Stomach (tissue), 9 donors: Measurements from ENCODE around the gene PSMD13. TPM values are rescaled to one million over a fixed set of nuclear protein-coding genes. Genes with fewer than 3 reads are reported as not detected.
A peak's percentile ranks its signal among the peaks of the same experiment; 100 is the strongest.
"Not testable (repeated sequence)": the region's sequence is repeated elsewhere in the genome, so short reads cannot be mapped to it uniquely, and the experiment has no call there.

Source experiments
- DNase-seq, 2 donors: peaks; one replicate each; pipeline versions ENCODE4 v3.0.0 to v3.0.0-alpha.2; 2013 to 2019
- H3K27ac ChIP-seq, 5 donors: fragments of 200-600 bp in 4 of 5; sonication (generic) in 4 of 5; one replicate each; pipeline ENCODE4 v1.5.1; 2013 to 2019; ENCODE audit warnings: mild to moderate bottlenecking in 1 of 5, moderate library complexity in 1 of 5
- H3K27me3 ChIP-seq, 3 donors: fragments of 200-600 bp; sonication (generic); one replicate each; pipeline ENCODE4 v1.5.1; 2017 to 2019; ENCODE audit warnings: mixed run types in 1 of 3
- H3K36me3 ChIP-seq, 4 donors: fragments of 200-600 bp; sonication (generic); 1 replicate in 3 of 4; 2 replicates in 1 of 4; pipeline ENCODE4 v1.5.1; 2016 to 2019
- H3K4me1 ChIP-seq, 4 donors: fragments of 200-600 bp; sonication (generic); one replicate each; pipeline ENCODE4 v1.5.1; 2016 to 2019
- H3K4me3 ChIP-seq, 4 donors: fragments of 200-600 bp; sonication (generic) in 3 of 4; one replicate each; pipeline ENCODE4 v1.5.1; 2016 to 2019; ENCODE audit warnings: mild to moderate bottlenecking in 1 of 4
- H3K9me3 ChIP-seq, 4 donors: fragments of 200-600 bp; sonication (generic); one replicate each; pipeline ENCODE4 v1.5.1; 2016 to 2019
- CTCF ChIP-seq, 7 experiments: fragments of 450-650 bp in 4 of 7; fragments of 200-600 bp in 3 of 7; sonication (generic) in 3 of 7; IDR thresholded peaks; one replicate each; pipeline ENCODE4 v1.5.1; 2016 to 2019; ENCODE audit warnings: antibody characterized with exemption in 7 of 7, control low read depth in 2 of 7, mild to moderate bottlenecking in 1 of 7
- EP300 ChIP-seq: sonication (generic); formaldehyde crosslinking; IDR thresholded peaks from one replicate; pipeline ENCODE4 v1.6.1; 2017; ENCODE audit warnings: antibody characterized with exemption
- POLR2A ChIP-seq, 4 donors: fragments of 450-650 bp; IDR thresholded peaks; one replicate each; pipeline ENCODE4 v1.6.1; 2016; ENCODE audit warnings: antibody characterized with exemption in 4 of 4, control low read depth in 2 of 4, mild to moderate bottlenecking in 1 of 4, moderate library complexity in 1 of 4
- POLR2AphosphoS5 ChIP-seq, 3 donors: sonication (generic); formaldehyde crosslinking; IDR thresholded peaks; one replicate each; pipeline ENCODE4 v1.6.1; 2016; ENCODE audit warnings: antibody characterized with exemption in 3 of 3
- WGBS, 5 donors: extraction: QIAGEN DNeasy Blood & Tissue Kit in 3 of 5; methylation state at CpG; one replicate each; pipeline versions ENCODE4 v1.1.5 to v1.1.7; 2013 to 2018; 5-methylcytosine and 5-hydroxymethylcytosine counted together
- intact Hi-C: fragments of 100-400 bp; cut with DNase I; formaldehyde crosslinking; loops from one replicate; pipeline ENCODE4 v1.15.1; 2023; ENCODE audit warnings: low total_unique reads
- polyA plus RNA-seq, 3 donors: library from polyadenylated mRNA; stranded (reverse); fragments of 200-250 nt; gene quantifications; one replicate each; pipeline ENCODE4 v1.2.3, GENCODE V29; 2013
- total RNA-seq, 5 donors: library from RNA; depleted of rRNA; stranded (reverse); fragments of >200 nt; gene quantifications; one replicate each; pipeline versions ENCODE4 v1.1.0 to v1.2.3, GENCODE V29; 2014 to 2016
- donor health status: healthy with polysubstance abuse.
- donor health status: Bipolar disorder and iron deficiency.
- donor health status: healthy.

PSMD13 gene
- total and polyA plus RNA-seq, 8 donors, result 36.2 to 132 (median 111) TPM

DNA sequence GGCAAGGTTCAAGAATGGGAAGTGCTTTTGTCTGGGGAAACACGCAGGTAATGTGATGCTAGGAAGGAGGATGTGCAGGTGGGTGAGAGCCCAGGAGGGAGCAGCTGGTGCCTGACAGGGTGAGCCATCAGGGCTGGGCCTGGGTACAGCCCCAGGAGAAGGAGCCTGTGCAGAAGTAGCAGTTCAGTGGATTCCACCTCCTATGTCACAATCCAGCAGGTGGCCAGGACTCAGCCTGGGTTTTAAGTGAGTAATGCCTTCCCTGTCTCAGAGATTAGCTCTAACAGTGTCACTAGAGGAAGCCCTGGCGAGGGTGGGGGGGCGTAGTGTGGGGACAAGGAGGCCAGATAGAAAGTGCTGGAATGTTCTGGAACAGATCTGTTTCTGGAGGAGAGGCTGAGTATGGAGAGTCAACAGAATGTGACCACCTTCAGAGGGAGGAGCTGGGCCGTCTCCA is 21.2 kb upstream of the PSMD13 start:
- peak in 1 of 2 donors; percentile 18 for DNase-seq
- intact Hi-C loops, result no loop called here
- WGBS, 5 donors, result 63 to 80% (median 76%) methylated on average over 4 of the region's 4 CpGs
- H3K27me3 ChIP-seq, result no peaks in the 10 kb centered on the region
- TF ChIP-seq POLR2A (IDR thresholded peaks at IDR 0.05) (no peak), EP300 (no peak), POLR2AphosphoS5 (IDR thresholded peaks at IDR 0.05) (no peak), CTCF (IDR thresholded peaks at IDR 0.05) (no peak)
- H3K4me3 ChIP-seq, result no peak overlapping the region
- no peak overlapping the region for H3K27ac ChIP-seq
- H3K9me3 ChIP-seq, result no peaks in the 10 kb centered on the region
- H3K4me1 ChIP-seq, result peaks cover 2 to 10% (median 7%) of the 10 kb centered on the region in 4 donors
- peaks cover 54 to 79% (median 72%) of the 10 kb centered on the region in 4 donors for H3K36me3 ChIP-seq

- no peaks in the 10 kb centered on the region for H3K27me3 ChIP-seq
- WGBS, 5 donors, result 78 to 85% (median 82%) methylated on average over 11 of the region's 11 CpGs
- intact Hi-C loops, result no loop called here
Measured at GRCh38 chr11:216081-216974, 20.4 kb upstream of the PSMD13 start.

GRCh38 chr11:217704-218103 is 19.1 kb upstream of the PSMD13 start:
- intact Hi-C loops, result no loop called here
- Histone ChIP-seq H3K4me3 (no peak overlapping the region), H3K4me1 (no peaks in the 10 kb centered on the region), H3K27me3 (no peaks in the 10 kb centered on the region), H3K9me3 (no peaks in the 10 kb centered on the region), H3K27ac (no peak overlapping the region), H3K36me3 (peaks cover 33 to 66% (median 61%) of the 10 kb centered on the region in 4 donors)
- WGBS, 5 donors, result 80 to 93% (median 87%) methylated on average over 3 of the region's 3 CpGs
- no peak for TF ChIP-seq POLR2A (IDR thresholded peaks at IDR 0.05)
- no peak for TF ChIP-seq CTCF (IDR thresholded peaks at IDR 0.05)
- no peak for TF ChIP-seq EP300
- no peak for TF ChIP-seq POLR2AphosphoS5 (IDR thresholded peaks at IDR 0.05)
- peak in 1 of 2 donors; percentile 15 for DNase-seq

More at GRCh38 chr11:216081-216974, 20.4 kb upstream of the PSMD13 start:
- Histone ChIP-seq H3K27ac (no peak overlapping the region), H3K4me3 (no peak overlapping the region), H3K4me1 (peaks cover 0 to 3% (median 1%) of the 10 kb centered on the region in 4 donors), H3K36me3 (peaks cover 47 to 72% (median 65%) of the 10 kb centered on the region in 4 donors), H3K9me3 (no peaks in the 10 kb centered on the region)
- DNase-seq, result peak in 1 of 2 donors; percentile 23
- TF ChIP-seq POLR2A (IDR thresholded peaks at IDR 0.05) (no peak), CTCF (IDR thresholded peaks at IDR 0.05) (no peak), POLR2AphosphoS5 (IDR thresholded peaks at IDR 0.05) (no peak), EP300 (no peak)

- intact Hi-C loops, result no loop called here
- Histone ChIP-seq H3K9me3 (no peaks in the 10 kb centered on the region), H3K27me3 (no peaks in the 10 kb centered on the region), H3K27ac (no peak overlapping the region), H3K4me3 (no peak overlapping the region), H3K36me3 (peaks cover 20 to 62% (median 54%) of the 10 kb centered on the region in 4 donors), H3K4me1 (no peaks in the 10 kb centered on the region)
- 91 to 92% (median 92%) methylated on average over 28 to 29 of the region's 29 CpGs for WGBS, 5 donors
- peak in 1 of 2 donors; percentile 21 for DNase-seq
- no peak for TF ChIP-seq CTCF (IDR thresholded peaks at IDR 0.05)
- no peak for TF ChIP-seq EP300
- TF ChIP-seq POLR2A (IDR thresholded peaks at IDR 0.05), result no peak
- TF ChIP-seq POLR2AphosphoS5 (IDR thresholded peaks at IDR 0.05), result no peak
Measured at GRCh38 chr11:218815-219593, 17.8 kb upstream of the PSMD13 start.

GRCh38 chr11:220641-221215 is 16.0 kb upstream of the PSMD13 start:
- intact Hi-C loops, H3K27ac ChIP-seq, H3K4me1 ChIP-seq, H3K27me3 ChIP-seq, H3K9me3 ChIP-seq, DNase-seq, H3K4me3 ChIP-seq: not testable (repeated sequence)
- WGBS, 5 donors, result 86 to 94% (median 92%) methylated on average over 2 to 3 of the region's 3 CpGs
- peaks cover 5 to 45% (median 38%) of the 10 kb centered on the region in 4 donors for H3K36me3 ChIP-seq
